ENCODE results near the gene SLC41A2.
A peak's percentile ranks its signal among the peaks of the same experiment; 100 is the strongest.
"Not testable (repeated sequence)": the region's sequence is repeated elsewhere in the genome, so short reads cannot be mapped to it uniquely, and the experiment has no call there.

SLC41A2 gene

DNA sequence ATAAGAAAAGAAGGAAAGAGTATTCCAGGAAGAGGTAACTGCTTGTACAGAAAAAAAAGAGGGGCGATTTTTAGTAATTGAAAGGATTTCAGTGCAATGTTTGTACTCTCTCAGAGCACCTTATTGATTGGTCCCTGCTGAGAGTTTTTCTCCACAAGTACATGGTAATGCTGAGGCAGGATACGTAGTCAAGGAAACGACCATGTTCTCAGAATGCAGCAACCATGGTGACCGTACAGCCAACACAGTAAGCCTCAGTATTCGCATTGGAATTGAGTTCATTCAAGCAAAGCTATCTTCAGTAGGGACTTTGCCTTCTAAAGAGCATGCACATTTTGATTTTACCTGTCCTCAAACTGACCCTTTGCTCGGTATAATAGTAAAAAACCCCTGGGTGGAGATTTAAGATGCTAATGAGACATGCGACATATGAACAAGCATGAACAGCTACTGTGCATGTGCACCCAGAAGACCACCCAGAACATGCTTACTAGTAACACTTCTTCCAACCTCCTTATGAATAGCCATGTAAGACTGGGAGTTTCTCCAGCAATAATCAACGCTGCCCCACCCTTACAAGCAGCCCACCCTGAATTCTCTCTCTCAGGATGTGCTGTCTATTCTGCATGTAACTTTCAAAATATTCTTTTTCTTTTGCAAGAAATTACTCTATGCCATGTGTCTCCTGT is 6.2 kb upstream of the SLC41A2 start:
- DNase-seq (ENCODE audit: low read depth in 2 of 2): no peak

- DNase-seq (ENCODE audit: low read depth in 2 of 2): no peak
These were observed 5.7 kb upstream of the SLC41A2 start for GRCh38 chr12:104963757-104964156.

DNA sequence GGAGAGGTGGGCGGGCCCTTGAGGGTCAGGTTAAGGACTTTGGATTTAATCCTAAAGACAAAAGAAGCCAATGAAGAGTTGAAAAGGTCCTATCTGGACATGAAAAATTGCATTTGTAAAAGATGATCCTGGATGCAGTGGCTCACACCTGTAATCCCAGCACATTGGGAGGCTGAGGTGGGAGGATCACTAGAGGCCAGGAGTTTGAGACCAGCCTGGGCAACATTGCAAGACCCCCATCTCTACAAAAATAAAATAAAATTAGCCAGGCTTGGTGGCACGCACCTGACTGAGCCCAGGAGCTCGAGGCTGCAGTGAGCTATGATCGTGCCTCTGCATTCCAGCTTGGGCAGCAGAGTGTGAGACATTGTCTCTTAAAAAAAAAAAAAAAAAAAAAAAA is 2.4 kb upstream of the SLC41A2 start:
- DNase-seq (ENCODE audit: low read depth in 2 of 2): no peak

DNA sequence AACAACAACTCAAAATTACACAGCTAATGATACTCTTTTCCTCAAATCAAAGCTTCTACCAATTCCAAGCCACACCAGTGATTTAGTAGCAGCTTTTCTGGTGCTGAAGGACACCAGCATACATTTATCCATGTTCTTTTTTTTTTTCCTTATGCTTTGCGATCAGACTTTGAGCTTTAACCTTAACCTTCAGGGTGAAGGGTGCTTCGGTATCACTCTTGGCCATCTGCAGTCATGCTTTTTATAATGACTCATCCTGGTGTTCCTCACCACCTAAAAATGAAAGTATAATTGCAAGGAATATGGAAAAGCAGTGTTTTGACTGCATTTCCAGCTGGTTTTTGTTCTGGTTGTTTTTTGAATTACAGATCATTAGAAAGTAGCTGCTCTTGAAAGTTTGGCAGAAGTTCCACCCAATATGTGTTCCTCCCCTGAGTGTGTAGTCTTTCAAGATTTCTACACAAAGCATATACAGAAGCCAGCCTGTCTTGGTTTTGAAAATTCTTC is 1.3 kb upstream of the SLC41A2 start:
- DNase-seq (ENCODE audit: low read depth in 2 of 2): no peak

DNA sequence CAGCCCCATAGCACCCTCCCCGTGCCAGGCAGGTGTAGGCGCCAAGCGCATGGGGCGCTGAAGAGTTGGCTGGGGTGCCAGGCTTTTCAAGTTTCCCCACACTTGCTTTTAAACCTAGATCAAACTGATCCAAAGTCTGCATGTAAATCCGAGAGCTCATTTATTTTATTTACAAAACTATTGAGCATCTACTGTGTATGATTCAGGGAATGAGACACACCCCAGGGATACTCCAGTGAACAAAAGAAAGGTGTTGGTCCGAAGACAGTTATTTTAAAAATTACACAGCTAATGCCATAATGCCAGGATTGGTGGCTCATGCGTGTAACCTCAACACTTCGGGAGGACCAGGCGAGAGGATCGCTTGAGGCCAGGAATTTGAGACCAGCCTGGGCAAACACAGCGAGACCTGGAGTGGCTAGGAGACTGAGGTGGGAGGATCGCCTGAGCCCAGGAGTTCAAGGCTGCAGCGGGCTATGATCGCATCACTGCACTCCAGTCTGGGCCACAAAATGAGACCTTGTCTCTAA is 780 bp upstream of the SLC41A2 start:
- DNase-seq (ENCODE audit: low read depth in 2 of 2): no peak

- peak in 1 of 2 donors; percentile 1 for DNase-seq (ENCODE audit: low read depth in 2 of 2)
These were observed 430 bp downstream of the SLC41A2 start for GRCh38 chr12:104957719-104958000.

DNA sequence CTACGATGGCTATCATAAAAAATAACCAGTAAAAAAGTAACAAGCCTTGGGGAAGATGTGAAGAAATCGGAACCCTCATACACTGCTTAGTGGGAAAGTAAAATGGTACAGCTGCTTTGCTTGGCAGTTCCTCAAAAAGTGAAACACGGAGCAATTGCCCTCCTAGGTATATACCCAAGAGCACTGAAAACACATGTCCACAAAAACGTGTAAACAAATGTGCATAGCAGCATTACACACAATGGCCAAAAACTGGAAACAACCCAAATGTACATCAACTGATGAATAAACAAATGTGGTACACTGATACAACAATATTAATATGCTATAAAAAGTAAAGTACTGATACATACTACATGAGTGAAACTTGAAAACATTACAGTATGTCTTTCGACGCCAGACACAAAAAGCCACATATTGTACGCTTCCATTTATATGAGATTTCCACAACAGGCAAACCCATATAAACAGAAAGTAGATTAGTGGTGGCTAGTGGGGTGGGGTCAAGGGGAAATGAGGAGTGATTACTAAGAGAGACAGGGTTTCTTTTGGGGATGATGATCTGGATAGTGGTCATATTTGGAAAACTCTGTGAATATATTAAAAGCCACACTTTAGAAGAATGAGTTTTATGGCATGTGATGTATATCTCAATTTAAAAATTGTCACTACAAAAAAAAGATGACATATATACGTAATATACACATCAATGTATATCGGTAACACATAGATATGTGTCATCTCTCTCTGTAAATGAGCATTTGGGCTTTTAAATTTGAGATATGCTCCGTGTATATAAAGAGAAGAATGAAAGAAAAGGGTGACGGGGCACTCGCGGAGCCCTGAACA is 996 bp downstream of the SLC41A2 start:
- DNase-seq (ENCODE audit: low read depth in 2 of 2): no peak

DNA sequence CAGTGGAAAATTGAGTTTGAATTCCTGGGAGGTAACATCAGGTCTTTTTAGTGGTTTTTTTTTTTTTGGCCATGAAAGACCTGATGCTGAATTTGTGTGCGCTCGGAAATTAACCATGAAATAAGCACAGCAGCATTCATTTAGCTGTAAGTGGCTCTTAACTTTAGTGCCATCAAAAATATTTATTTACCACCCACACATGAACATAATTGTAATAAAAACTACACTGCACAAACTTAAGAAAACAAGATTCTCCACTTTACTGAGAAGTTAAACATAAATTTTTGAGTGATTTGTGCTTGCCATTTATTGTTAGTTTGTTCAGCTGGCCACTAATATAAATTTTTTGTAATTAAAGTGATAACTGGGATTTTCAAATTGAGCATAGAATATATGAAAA is 2.4 kb downstream of the SLC41A2 start:
- DNase-seq (ENCODE audit: low read depth in 2 of 2): no peak

- DNase-seq (ENCODE audit: low read depth in 2 of 2): no peak
These were observed 4.8 kb downstream of the SLC41A2 start for GRCh38 chr12:104953323-104953722.

GRCh38 chr12:104952816-104953215 is 5.3 kb downstream of the SLC41A2 start:
- DNase-seq (ENCODE audit: low read depth in 2 of 2): no peak

DNA sequence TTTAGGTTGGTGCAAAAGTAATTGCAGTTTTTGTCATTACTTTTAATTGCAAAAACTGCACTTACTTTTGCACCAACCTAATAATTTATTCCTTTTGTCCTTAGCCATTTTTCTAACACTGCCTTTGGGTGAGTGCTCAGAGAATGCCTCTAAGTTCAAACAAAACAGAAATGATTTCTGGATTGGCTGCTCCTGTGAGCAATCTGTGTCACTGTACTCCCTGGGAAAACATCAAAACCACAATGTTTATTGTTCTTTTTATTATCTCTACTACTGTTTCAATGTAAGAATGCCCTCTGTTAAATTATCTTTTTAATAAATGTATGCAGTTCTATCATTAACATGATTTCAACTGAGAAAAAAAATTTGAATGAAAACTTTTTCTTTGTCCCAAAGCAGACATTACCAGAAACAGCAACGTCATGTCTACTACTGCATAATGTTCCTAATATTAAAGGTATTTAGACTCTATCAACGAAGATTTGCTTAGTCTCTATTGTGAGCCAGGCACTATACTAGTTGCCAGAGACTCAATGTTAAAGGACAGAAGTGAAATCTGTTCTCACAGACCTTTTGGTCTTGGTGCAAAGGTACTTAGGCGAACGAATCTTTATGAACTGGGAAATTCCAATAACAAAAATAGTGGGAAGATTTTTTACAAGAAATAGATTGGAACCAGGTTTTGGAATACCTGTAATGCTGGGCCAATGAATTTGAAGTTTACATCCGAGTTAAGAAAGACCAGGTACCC is 6.2 kb downstream of the SLC41A2 start:
- DNase-seq (ENCODE audit: low read depth in 2 of 2): no peak

DNA sequence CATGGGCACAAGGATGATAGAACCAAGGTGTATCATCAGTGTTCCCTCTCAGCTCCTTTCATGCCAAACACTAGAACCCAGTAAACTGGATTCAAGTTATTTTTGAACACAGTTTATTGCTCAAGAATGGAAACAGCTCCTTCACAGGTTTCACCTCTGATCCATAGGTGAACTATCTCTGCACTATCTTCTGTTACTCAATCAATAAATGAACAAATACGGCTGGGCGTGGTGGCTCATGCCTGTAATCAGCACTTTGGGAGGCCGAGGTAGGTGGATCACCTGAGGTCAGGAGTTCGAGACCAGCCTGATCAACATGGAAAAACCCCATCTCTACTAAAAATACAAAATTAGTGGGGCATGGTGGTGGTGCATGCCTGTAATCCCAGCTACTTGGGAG is 9.4 kb downstream of the SLC41A2 start:
- DNase-seq (ENCODE audit: low read depth in 2 of 2): not testable (repeated sequence)

DNA sequence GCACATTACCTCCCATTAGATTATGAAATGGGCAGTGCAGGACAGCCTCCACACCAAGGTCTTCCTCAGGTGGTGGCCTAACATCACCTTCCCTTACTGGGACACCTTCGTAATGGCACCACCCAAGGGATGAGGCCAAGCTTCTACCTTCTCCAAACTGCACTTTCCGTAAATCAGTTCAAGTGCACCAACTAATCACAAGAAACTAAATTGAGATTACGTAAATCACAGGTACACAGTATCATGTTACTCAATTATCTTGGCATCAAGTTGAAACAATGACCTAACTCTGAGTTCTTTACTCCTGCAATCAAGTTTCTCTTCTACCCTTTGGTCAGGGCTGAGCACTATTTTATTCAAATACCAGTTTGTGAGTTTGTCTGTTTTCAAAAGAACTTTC is 13.8 kb downstream of the SLC41A2 start:
- DNase-seq (ENCODE audit: low read depth in 2 of 2): no peak

- DNase-seq (ENCODE audit: low read depth in 2 of 2): not testable (repeated sequence)
These were observed 14.7 kb downstream of the SLC41A2 start for GRCh38 chr12:104943401-104943800.

DNA sequence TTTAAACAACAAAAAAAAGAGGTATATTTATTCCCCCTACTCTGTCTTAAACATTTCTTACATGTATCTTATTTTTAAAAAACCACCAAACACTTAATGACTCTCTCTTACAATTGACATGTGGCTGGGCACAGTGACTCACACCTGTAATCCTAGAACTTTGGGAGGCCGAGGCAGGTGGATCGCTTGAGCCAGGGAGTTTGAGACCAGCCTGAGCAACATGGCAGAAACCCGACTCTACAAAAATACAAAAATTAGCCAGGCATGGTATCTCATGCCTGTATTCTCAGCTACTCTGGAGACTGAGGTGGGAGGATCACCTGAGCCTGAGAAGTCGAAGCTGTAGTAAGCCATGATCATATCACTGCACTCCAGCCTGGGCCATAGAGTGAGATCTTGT is 16.0 kb downstream of the SLC41A2 start:
- no peak for DNase-seq (ENCODE audit: low read depth in 2 of 2)

GRCh38 chr12:104941454-104941853 is 16.6 kb downstream of the SLC41A2 start:
- DNase-seq (ENCODE audit: low read depth in 2 of 2): no peak

DNA sequence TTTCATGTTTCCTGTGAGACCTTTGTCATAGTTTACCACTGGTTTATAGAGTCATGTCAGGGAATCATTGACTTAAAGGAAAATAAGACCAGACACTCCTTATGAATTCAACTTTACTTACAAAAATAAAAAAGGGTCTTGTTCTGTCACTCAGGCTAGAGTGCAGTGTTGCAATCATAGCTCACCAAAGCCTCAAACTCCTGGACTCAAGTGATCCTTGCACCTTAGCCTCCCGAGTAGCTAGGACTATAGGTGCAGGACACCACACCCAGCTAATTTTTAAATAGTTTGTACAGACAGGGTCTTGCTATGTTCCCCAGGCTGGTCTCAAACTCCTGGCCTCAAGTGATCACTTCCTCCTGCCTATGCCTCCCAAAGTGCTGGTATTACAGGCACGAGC is 19.0 kb downstream of the SLC41A2 start:
- no peak for DNase-seq (ENCODE audit: low read depth in 2 of 2)

DNA sequence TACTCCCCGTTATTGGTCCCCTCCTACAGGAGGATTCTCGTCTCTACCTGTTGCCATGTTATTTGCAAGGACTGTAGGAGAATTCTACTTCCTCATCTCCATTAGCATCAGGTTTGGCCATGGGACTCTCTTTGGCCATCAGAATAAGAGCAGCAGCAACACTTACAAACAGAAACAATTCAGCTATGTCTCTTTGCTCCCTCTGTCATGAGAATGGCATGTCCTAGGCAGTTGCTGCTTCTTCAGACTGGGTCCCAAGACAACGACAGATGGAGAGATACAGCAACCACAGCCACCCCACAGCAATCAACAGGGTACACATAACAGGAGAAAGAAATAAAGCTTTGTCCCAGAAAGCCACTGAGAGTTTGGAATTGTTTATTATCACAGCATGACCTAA is 19.7 kb downstream of the SLC41A2 start:
- no peak for DNase-seq (ENCODE audit: low read depth in 2 of 2)

DNA sequence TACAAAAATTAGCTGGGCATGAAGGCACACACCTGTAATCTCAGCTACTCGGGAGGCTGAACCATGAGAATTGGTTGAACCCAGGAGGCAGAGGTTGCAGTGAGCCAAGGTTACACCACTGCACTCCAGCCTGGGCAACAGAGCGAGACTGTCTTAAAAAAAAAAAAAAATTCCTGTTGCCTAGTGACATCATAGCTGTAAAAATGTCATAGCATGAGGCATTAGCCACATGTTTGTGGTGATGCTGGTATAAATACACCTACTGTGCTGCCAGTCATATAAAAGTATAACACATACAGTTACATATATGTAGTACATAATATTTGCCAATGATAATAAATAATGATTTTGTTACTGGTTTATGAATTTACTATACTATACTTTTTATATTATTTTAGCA is 22.2 kb downstream of the SLC41A2 start:
- no peak for DNase-seq (ENCODE audit: low read depth in 2 of 2)

GRCh38 chr12:104933778-104934177 is 24.3 kb downstream of the SLC41A2 start:
- no peak for DNase-seq (ENCODE audit: low read depth in 2 of 2)

GRCh38 chr12:104933128-104933527 is 25.0 kb downstream of the SLC41A2 start:
- DNase-seq (ENCODE audit: low read depth in 2 of 2): no peak

Measured in stimulated activated CD8-positive, alpha-beta memory T cell treated with anti-CD3 and anti-CD28 coated beads, Interleukin-2, amount 100 ng/mL, for 1 hour (primary cell).